ENCODE results near the gene GJC1. TPM values are rescaled to one million over a fixed set of nuclear protein-coding genes. Genes with fewer than 3 reads are reported as not detected.

GJC1 gene
- polyA plus RNA-seq, 1 of the 3 experiments (the other 2 are of a cell fraction), result 15.2 TPM

DNA sequence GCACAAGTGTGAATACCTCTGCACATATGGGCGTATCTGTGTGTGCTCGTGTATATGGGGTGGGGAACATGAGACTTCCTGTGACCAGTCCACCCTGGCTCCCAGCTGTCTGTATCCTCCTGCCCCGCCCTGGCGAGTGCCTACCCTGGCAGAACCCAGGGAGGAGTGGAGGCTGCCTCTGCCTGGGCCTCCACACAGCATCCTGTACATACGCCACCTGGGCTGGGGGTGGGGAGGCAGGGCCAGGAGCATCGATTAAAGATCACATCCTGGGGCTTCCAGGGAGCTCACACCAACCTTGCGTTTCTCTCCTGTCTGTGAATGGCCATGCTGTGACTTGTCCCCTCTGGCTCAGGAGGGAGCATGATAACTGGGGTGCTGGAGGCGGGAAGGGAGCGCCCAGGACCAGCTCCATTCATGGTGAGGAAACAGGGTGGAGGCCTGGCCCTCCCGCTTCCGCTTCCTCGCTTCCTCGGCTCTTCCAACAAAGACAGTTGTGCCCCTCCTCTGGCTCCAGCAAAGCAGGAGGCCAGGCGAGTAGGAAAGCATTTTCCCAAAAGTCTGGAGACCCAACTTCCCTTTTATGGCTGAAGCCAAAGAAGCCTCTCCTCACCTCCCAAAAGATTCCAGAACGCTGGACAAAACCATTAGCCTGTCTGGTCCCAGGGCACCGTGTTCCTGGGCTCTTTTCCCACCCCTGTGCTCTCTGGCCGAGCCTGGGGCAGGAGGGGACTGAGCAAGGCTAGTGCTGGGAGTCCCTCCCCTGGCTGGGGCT is 48.3 kb downstream of the GJC1 start (continued):
- TF ChIP-seq, protein P1, sequence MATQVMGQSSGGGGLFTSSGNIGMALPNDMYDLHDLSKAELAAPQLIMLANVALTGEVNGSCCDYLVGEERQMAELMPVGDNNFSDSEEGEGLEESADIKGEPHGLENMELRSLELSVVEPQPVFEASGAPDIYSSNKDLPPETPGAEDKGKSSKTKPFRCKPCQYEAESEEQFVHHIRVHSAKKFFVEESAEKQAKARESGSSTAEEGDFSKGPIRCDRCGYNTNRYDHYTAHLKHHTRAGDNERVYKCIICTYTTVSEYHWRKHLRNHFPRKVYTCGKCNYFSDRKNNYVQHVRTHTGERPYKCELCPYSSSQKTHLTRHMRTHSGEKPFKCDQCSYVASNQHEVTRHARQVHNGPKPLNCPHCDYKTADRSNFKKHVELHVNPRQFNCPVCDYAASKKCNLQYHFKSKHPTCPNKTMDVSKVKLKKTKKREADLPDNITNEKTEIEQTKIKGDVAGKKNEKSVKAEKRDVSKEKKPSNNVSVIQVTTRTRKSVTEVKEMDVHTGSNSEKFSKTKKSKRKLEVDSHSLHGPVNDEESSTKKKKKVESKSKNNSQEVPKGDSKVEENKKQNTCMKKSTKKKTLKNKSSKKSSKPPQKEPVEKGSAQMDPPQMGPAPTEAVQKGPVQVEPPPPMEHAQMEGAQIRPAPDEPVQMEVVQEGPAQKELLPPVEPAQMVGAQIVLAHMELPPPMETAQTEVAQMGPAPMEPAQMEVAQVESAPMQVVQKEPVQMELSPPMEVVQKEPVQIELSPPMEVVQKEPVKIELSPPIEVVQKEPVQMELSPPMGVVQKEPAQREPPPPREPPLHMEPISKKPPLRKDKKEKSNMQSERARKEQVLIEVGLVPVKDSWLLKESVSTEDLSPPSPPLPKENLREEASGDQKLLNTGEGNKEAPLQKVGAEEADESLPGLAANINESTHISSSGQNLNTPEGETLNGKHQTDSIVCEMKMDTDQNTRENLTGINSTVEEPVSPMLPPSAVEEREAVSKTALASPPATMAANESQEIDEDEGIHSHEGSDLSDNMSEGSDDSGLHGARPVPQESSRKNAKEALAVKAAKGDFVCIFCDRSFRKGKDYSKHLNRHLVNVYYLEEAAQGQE (IDR thresholded peaks at IDR 0.05; ENCODE audit: low read depth, low read length), result no peak
- TF ChIP-seq, protein P2, sequence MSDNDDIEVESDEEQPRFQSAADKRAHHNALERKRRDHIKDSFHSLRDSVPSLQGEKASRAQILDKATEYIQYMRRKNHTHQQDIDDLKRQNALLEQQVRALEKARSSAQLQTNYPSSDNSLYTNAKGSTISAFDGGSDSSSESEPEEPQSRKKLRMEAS (IDR thresholded peaks at IDR 0.05; ENCODE audit: low read depth), result no peak
- TF ChIP-seq, protein P3, sequence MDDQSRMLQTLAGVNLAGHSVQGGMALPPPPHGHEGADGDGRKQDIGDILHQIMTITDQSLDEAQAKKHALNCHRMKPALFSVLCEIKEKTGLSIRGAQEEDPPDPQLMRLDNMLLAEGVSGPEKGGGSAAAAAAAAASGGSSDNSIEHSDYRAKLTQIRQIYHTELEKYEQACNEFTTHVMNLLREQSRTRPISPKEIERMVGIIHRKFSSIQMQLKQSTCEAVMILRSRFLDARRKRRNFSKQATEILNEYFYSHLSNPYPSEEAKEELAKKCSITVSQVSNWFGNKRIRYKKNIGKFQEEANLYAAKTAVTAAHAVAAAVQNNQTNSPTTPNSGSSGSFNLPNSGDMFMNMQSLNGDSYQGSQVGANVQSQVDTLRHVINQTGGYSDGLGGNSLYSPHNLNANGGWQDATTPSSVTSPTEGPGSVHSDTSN (IDR thresholded peaks at IDR 0.05), result no peak
- no peak for TF ChIP-seq RFX5 (IDR thresholded peaks at IDR 0.05; ENCODE audit: low read length)
- TF ChIP-seq, protein P4, sequence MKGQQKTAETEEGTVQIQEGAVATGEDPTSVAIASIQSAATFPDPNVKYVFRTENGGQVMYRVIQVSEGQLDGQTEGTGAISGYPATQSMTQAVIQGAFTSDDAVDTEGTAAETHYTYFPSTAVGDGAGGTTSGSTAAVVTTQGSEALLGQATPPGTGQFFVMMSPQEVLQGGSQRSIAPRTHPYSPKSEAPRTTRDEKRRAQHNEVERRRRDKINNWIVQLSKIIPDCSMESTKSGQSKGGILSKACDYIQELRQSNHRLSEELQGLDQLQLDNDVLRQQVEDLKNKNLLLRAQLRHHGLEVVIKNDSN (IDR thresholded peaks at IDR 0.05; ENCODE audit: borderline replicate concordance, low read depth), result no peak

DNA sequence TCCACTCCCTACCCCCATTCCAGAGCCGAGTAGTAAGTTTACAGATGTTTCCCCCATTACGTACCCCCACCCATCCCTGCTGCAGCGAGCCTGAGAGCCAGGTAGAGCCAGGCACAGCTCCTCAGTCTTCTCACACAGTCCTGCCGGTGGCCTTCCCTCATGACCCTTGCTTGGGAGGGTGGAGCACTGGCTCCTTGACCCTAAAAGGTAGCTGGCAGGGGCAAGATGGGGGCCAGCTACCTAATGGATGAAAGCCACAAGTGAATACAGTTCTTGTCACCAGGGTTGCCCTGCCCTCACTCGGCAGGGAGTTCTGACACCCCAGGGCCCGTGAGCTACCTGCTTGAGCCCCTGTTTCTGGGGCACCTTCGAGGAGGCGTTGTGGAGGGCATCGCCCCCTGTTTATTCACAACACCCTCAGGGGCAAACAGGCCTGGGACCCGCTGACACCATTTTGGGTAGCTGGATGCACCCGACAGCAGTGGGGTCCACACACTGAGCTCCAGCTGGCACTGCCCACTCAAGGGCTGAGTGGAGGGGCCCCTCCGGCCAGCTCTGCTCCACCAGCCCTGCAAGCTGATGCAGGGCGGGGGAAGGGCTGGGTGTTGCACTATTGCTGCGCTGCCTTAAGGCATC is 49.1 kb downstream of the GJC1 start:
- Histone ChIP-seq H3K4me1 (ENCODE audit: control insufficient read depth in 1 of 2, insufficient read depth in 2 of 2, low read depth in 1 of 2, low read length in 1 of 2) (peaks cover 0 to 20% of the 10 kb centered on the region in 2 experiments; a peak in 1 of 4 replicates), H3K27ac (ENCODE audit: low read depth in 2 of 2, low read length in 1 of 2) (no peak overlapping the region), H3K27me3 (ENCODE audit: insufficient read depth) (no peaks in the 10 kb centered on the region), H3K9me3 (no peaks in the 10 kb centered on the region), H3K36me3 (replicated peaks in 1 of 2; ENCODE audit: control insufficient read depth in 1 of 2, insufficient read depth in 2 of 2, low read length in 1 of 2) (no peaks in the 10 kb centered on the region), H3K9ac (no peak overlapping the region), H3F3A (replicated peaks; ENCODE audit: insufficient read depth) (no peaks in the 10 kb centered on the region), H3K4me3 (ENCODE audit: low read depth in 2 of 2, low read length in 1 of 2) (no peak overlapping the region), H2AFZ (ENCODE audit: low read depth) (no peak overlapping the region), H3K9me2 (no peaks in the 10 kb centered on the region), H3K79me2 (ENCODE audit: insufficient read depth) (no peaks in the 10 kb centered on the region), H4K20me1 (ENCODE audit: insufficient read depth) (no peaks in the 10 kb centered on the region), H3K4me2 (no peak overlapping the region)
- TF ChIP-seq, protein P5, sequence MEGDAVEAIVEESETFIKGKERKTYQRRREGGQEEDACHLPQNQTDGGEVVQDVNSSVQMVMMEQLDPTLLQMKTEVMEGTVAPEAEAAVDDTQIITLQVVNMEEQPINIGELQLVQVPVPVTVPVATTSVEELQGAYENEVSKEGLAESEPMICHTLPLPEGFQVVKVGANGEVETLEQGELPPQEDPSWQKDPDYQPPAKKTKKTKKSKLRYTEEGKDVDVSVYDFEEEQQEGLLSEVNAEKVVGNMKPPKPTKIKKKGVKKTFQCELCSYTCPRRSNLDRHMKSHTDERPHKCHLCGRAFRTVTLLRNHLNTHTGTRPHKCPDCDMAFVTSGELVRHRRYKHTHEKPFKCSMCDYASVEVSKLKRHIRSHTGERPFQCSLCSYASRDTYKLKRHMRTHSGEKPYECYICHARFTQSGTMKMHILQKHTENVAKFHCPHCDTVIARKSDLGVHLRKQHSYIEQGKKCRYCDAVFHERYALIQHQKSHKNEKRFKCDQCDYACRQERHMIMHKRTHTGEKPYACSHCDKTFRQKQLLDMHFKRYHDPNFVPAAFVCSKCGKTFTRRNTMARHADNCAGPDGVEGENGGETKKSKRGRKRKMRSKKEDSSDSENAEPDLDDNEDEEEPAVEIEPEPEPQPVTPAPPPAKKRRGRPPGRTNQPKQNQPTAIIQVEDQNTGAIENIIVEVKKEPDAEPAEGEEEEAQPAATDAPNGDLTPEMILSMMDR (IDR thresholded peaks at IDR 0.05), result no peak
- POLR2A ChIA-PET, result interaction anchor here (0.5 kb wide), 1 partner anchor 56 kb away, joined by 3 read pairs; no protein-coding TSS in a partner anchor
- peak; percentile 9 for DNase-seq
- CTCF ChIA-PET, result interaction anchor here (0.6 to 17.7 kb wide), 12 partner anchors 17 to 354 kb away, joined by 3 to 420 read pairs (median 32); partner anchors contain the start of genes ACBD4, GJC1 and HIGD1B
- WGBS (ENCODE audit: low lambda C conversion rate), result 94% methylated on average over 10 of the region's 14 CpGs
